ENCODE results near the gene IFNL1.

DNA sequence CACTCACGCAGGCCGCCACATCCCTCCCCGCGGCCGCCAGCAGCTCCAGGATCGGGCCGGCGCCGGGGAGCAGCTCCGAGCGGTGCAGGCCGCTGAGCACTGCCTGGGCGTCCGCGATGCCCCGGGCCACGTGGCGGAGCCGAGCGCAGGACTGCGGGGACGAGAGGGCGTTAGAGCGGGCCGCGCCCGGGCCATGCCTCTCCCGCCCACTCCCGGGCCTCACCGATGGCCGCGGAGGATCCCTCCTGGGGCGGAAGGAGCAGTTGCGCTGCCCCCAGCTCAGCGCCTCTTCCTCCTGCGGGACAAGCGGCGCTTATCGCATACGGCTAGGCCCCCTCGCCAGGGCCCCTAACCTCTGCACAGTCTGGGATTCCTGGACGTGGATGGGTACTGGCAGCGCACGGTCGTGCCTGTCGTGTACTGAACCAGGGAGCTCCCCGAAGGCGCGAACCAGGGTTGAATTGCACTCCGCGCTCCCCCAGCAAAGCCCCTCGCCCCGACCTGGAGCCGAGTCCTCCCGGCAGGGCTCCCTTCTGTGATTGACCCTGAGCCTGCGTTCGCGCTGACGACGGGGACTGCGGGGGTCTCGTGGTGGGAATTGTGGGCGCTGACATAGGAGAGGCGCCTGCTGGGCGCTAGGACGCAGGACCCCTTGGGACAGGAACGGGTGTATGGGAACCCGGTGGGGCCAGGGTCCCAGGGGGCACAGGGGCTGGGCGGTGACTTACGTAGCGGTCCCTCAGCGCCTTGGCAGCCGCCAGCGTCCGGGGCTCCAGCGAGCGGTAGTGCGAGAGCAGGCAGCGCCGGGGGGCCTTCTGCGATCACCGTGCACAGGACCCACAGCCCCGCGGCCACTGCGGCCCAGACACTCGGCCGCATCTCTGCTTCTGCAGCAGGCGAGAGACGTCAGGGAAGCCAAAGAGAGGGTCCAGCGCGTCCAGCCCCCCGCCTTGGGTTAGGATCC, 48.2 kb upstream of the IFNL1 start:
- TF ChIP-seq, protein P1, sequence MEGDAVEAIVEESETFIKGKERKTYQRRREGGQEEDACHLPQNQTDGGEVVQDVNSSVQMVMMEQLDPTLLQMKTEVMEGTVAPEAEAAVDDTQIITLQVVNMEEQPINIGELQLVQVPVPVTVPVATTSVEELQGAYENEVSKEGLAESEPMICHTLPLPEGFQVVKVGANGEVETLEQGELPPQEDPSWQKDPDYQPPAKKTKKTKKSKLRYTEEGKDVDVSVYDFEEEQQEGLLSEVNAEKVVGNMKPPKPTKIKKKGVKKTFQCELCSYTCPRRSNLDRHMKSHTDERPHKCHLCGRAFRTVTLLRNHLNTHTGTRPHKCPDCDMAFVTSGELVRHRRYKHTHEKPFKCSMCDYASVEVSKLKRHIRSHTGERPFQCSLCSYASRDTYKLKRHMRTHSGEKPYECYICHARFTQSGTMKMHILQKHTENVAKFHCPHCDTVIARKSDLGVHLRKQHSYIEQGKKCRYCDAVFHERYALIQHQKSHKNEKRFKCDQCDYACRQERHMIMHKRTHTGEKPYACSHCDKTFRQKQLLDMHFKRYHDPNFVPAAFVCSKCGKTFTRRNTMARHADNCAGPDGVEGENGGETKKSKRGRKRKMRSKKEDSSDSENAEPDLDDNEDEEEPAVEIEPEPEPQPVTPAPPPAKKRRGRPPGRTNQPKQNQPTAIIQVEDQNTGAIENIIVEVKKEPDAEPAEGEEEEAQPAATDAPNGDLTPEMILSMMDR (conservative IDR thresholded peaks at IDR 0.05; ENCODE audit: low read length) = no peak
- TF ChIP-seq EZH2phosphoT487 (IDR thresholded peaks at IDR 0.05; ENCODE audit: borderline replicate concordance, low read depth, low read length) = no peak
